Neural progenitor cell (in vitro differentiated cells): ENCODE data around the gene MYEOV. TPM values are rescaled to one million over a fixed set of nuclear protein-coding genes. Genes with fewer than 3 reads are reported as not detected.

Experiments used
- DNase-seq: peaks from one replicate; pipeline ENCODE4 v3.0.0-alpha.2; 2016; ENCODE audit warnings: low spot score
- H2AFZ ChIP-seq: fragments of 200-600 bp; sonication (generic); replicated peaks from 2 replicates; pipeline ENCODE4 v1.6.1; 2016; ENCODE audit warnings: antibody characterized with exemption
- H3F3A ChIP-seq: fragments of 200-600 bp; sonication (generic); 2 replicates; pipeline ENCODE4 v1.6.1; 2016; ENCODE audit warnings: antibody characterized with exemption, low read depth
- H3K27ac ChIP-seq: fragments of 200-600 bp; sonication (generic); 2 replicates; pipeline ENCODE4 v1.5.1; 2016; ENCODE audit warnings: mild to moderate bottlenecking
- H3K27me3 ChIP-seq: fragments of 200-600 bp; sonication (generic); 2 replicates; pipeline ENCODE4 v1.6.1; 2016; ENCODE audit warnings: mild to moderate bottlenecking, moderate library complexity
- H3K36me3 ChIP-seq: fragments of 200-600 bp; sonication (generic); 2 replicates; pipeline ENCODE4 v1.5.1; 2016
- H3K4me1 ChIP-seq: fragments of 200-600 bp; sonication (generic); 2 replicates; pipeline ENCODE4 v1.6.1; 2016; ENCODE audit warnings: mixed run types
- H3K4me2 ChIP-seq: fragments of 200-600 bp; sonication (generic); 2 replicates; pipeline ENCODE4 v1.6.1; 2016
- H3K4me3 ChIP-seq: fragments of 200-600 bp; sonication (generic); 2 replicates; pipeline ENCODE4 v1.5.1; 2016
- H3K79me2 ChIP-seq: fragments of 200-600 bp; sonication (generic); 2 replicates; pipeline ENCODE4 v1.6.1; 2016; ENCODE audit warnings: low read depth
- H3K9ac ChIP-seq: fragments of 200-600 bp; sonication (generic); 2 replicates; pipeline ENCODE4 v1.6.1; 2016
- H3K9me3 ChIP-seq: fragments of 200-600 bp; sonication (generic); 2 replicates; pipeline ENCODE4 v1.5.1; 2016; ENCODE audit warnings: low read depth
- H4K20me1 ChIP-seq: fragments of 200-600 bp; sonication (generic); 2 replicates; pipeline ENCODE4 v1.6.1; 2016; ENCODE audit warnings: low read depth
- H3K27ac Mint-ChIP-seq: 3 replicates; pipeline ENCODE4 v1.8.0; 2021; ENCODE audit warnings: mixed read lengths
- H3K27me3 Mint-ChIP-seq: 2 replicates; pipeline ENCODE4 v1.8.0; 2022; ENCODE audit warnings: low read depth, mild to moderate bottlenecking, inconsistent platforms, moderate library complexity, mixed read lengths; ENCODE audit not compliant: insufficient read depth
- H3K36me3 Mint-ChIP-seq: 3 replicates; pipeline ENCODE4 v1.8.0; 2021; ENCODE audit warnings: mixed read lengths
- H3K4me1 Mint-ChIP-seq: 3 replicates; pipeline ENCODE4 v1.8.0; 2021; ENCODE audit warnings: mixed read lengths
- H3K4me3 Mint-ChIP-seq: 3 replicates; pipeline ENCODE4 v1.8.0; 2021; ENCODE audit warnings: mild to moderate bottlenecking, moderate library complexity, mixed read lengths
- H3K9me3 Mint-ChIP-seq: 3 replicates; pipeline ENCODE4 v1.8.0; 2020; ENCODE audit warnings: mixed read lengths
- EZH2 ChIP-seq: fragments of 200-600 bp; sonication (generic); IDR thresholded peaks from 2 replicates; pipeline ENCODE4 v1.6.1; 2017; ENCODE audit warnings: antibody characterized with exemption, mild to moderate bottlenecking, moderate library complexity
- EZH2phosphoT487 ChIP-seq: fragments of 200-600 bp; sonication (generic); IDR thresholded peaks from 2 replicates; pipeline ENCODE4 v1.6.1; 2017; ENCODE audit warnings: antibody characterized with exemption
- total RNA-seq: library from RNA; depleted of rRNA; stranded (reverse); fragments of >200 nt; gene quantifications from 2 replicates; pipeline ENCODE4 v1.2.3, GENCODE V29; 2015; ENCODE audit warnings: low replicate concordance
- TF ChIP-seq, protein P1 (sequence below): fragments of 200-600 bp; sonication (generic); IDR thresholded peaks from 2 replicates; pipeline ENCODE4 v1.5.1; 2017; ENCODE audit warnings: antibody characterized with exemption, mild to moderate bottlenecking

MYEOV gene
- total RNA-seq, 1 donor from 2014 or later, result not detected

DNA sequence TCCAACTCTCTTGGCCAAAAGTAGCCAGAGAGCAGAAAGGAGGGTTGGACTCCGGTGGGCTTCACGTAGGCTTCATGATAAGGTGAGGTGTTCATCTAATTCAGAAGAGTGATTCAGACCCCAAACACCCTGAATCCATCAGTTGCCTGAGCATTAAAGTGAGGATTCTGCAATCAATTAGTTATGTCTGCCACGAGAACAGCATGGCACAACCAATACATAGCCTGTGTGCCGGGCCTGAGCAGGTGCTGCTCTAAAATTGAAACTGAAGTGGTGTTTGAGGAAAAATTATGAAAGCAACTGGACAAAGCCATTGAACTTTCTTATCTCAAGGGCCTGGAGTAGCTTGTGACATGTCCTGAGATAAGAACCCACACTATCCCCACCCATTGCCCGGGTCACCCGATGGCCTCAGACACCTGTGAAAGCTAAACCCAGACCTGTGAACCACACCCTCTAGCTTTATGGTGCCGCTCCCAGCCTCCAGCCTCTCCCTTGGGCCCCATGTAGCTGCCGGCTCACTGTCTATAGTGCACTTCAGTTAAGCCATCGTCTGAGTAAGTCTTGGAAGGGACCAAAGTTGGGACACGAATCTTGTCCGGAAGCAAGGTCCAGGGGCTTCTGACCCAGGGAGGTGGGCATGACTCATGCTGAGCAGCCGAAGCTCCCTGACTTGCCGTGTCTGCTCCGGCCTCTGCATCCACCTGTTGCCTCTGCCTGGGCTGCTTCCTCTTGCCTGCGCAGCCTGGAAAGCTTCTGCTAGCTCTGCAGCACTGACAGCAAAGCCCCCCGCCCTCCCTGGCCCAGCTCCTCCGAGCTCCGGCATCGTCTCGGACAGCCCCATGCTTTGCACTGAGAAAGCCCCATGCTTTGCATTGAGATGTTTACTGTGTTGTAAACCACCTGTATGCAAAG lies 5.7 kb upstream of the MYEOV start:
- H3K27me3 ChIP-seq, result no peaks in the 10 kb centered on the region
- TF ChIP-seq, protein P1, sequence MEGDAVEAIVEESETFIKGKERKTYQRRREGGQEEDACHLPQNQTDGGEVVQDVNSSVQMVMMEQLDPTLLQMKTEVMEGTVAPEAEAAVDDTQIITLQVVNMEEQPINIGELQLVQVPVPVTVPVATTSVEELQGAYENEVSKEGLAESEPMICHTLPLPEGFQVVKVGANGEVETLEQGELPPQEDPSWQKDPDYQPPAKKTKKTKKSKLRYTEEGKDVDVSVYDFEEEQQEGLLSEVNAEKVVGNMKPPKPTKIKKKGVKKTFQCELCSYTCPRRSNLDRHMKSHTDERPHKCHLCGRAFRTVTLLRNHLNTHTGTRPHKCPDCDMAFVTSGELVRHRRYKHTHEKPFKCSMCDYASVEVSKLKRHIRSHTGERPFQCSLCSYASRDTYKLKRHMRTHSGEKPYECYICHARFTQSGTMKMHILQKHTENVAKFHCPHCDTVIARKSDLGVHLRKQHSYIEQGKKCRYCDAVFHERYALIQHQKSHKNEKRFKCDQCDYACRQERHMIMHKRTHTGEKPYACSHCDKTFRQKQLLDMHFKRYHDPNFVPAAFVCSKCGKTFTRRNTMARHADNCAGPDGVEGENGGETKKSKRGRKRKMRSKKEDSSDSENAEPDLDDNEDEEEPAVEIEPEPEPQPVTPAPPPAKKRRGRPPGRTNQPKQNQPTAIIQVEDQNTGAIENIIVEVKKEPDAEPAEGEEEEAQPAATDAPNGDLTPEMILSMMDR, result no peak
- TF ChIP-seq EZH2phosphoT487 (no peak), EZH2 (no peak)
- no peaks in the 10 kb centered on the region for H3K79me2 ChIP-seq
- Mint-ChIP-seq H3K27ac (peak overlapping the region; percentile 79), H3K9me3 (peaks cover 3% of the 10 kb centered on the region), H3K27me3 (peaks cover 8% of the 10 kb centered on the region), H3K4me3 (no peak overlapping the region), H3K36me3 (no peaks in the 10 kb centered on the region), H3K4me1 (peaks cover 24% of the 10 kb centered on the region)
- no peaks in the 10 kb centered on the region for H4K20me1 ChIP-seq
- H3K9me3 ChIP-seq, result no peaks in the 10 kb centered on the region
- no peak overlapping the region for H3K27ac ChIP-seq
- no peaks in the 10 kb centered on the region for H3F3A ChIP-seq
- no peak overlapping the region for H3K9ac ChIP-seq
- H3K36me3 ChIP-seq, result no peaks in the 10 kb centered on the region
- H3K4me1 ChIP-seq, result peaks cover 16% of the 10 kb centered on the region
- no peak overlapping the region for H2AFZ ChIP-seq
- no peak overlapping the region for H3K4me3 ChIP-seq
- no peak overlapping the region for H3K4me2 ChIP-seq
- DNase-seq, result no peak

DNA sequence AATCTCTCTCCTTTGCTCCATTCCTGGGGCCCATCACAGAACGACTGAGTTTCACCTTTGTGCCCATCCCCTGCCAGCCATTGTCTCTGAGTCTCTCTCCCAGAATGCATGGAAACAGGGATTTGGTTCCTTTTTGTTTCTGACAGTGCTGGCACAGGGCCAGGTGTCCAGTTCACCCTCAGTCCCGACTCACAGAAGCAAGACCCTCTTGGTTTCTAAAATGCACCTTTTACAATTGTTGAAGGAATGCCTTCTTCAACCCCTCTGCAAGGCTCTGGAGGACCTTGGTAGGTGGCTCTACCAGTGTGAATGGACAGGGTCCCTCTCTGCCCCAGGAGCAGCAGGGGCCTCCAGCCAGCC lies 5.1 kb upstream of the MYEOV start:
- peaks cover 25% of the 10 kb centered on the region for H3K4me1 Mint-ChIP-seq
- no peaks in the 10 kb centered on the region for H3K79me2 ChIP-seq
- no peak overlapping the region for H2AFZ ChIP-seq
- no peak for DNase-seq
- no peak overlapping the region for H3K4me3 Mint-ChIP-seq
- no peak overlapping the region for H3K4me3 ChIP-seq
- H3K36me3 ChIP-seq, result no peaks in the 10 kb centered on the region
- H3F3A ChIP-seq, result no peaks in the 10 kb centered on the region
- no peaks in the 10 kb centered on the region for H3K9me3 ChIP-seq
- no peaks in the 10 kb centered on the region for H3K27me3 ChIP-seq
- no peak overlapping the region for H3K27ac Mint-ChIP-seq
- peaks cover 10% of the 10 kb centered on the region for H3K27me3 Mint-ChIP-seq
- H3K36me3 Mint-ChIP-seq, result no peaks in the 10 kb centered on the region
- TF ChIP-seq, protein P1, result no peak
- TF ChIP-seq EZH2phosphoT487 (no peak), EZH2 (no peak)
- H3K9ac ChIP-seq, result no peak overlapping the region
- H4K20me1 ChIP-seq, result no peaks in the 10 kb centered on the region
- no peak overlapping the region for H3K27ac ChIP-seq
- peaks cover 3% of the 10 kb centered on the region for H3K9me3 Mint-ChIP-seq
- H3K4me2 ChIP-seq, result no peak overlapping the region
- H3K4me1 ChIP-seq, result peaks cover 16% of the 10 kb centered on the region

DNA sequence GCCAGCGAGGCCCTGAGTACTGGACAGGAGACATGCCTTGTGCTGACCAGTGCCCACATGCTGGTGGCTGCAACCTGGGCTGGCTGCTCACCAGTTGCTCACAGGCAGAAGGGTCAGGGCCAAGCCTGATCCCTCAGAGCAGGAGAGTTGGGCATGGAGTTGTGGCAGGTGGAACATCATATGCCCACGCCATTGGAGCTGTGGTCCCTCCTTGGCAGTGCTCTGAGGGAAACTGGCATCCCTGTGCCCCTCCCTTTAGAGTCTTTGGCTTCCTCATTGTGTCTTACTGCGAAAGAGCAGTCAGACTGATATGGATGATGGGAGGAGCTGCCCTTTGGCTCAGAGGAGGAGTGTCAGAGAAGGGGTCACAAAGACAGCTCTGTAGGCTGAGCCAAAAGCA lies 3.1 kb upstream of the MYEOV start:
- Histone ChIP-seq H3K36me3 (no peaks in the 10 kb centered on the region), H3K4me2 (no peak overlapping the region), H3K27me3 (no peaks in the 10 kb centered on the region), H3K9me3 (no peaks in the 10 kb centered on the region), H3K4me3 (no peak overlapping the region), H3F3A (no peaks in the 10 kb centered on the region), H3K27ac (no peak overlapping the region), H3K79me2 (no peaks in the 10 kb centered on the region), H3K9ac (no peak overlapping the region), H3K4me1 (peaks cover 16% of the 10 kb centered on the region), H2AFZ (no peak overlapping the region), H4K20me1 (no peaks in the 10 kb centered on the region)
- DNase-seq, result no peak
- Mint-ChIP-seq H3K36me3 (no peaks in the 10 kb centered on the region), H3K27ac (no peak overlapping the region), H3K9me3 (peaks cover 3% of the 10 kb centered on the region), H3K4me1 (peaks cover 32% of the 10 kb centered on the region), H3K4me3 (no peak overlapping the region), H3K27me3 (peaks cover 11% of the 10 kb centered on the region)
- no peak for TF ChIP-seq EZH2
- TF ChIP-seq EZH2phosphoT487, result no peak
- TF ChIP-seq, protein P1, result no peak
